GM21367 (cell line): Measurements from ENCODE around the gene SEC14L1.
"Not testable (repeated sequence)": the region's sequence is repeated elsewhere in the genome, so short reads cannot be mapped to it uniquely, and the experiment has no call there.

Experiments
- ATAC-seq: cut with Tn5 transposase; IDR thresholded peaks from one replicate; pipeline ENCODE4 v1.9.1; 2021; ENCODE audit not compliant: unreplicated experiment

SEC14L1 gene

DNA sequence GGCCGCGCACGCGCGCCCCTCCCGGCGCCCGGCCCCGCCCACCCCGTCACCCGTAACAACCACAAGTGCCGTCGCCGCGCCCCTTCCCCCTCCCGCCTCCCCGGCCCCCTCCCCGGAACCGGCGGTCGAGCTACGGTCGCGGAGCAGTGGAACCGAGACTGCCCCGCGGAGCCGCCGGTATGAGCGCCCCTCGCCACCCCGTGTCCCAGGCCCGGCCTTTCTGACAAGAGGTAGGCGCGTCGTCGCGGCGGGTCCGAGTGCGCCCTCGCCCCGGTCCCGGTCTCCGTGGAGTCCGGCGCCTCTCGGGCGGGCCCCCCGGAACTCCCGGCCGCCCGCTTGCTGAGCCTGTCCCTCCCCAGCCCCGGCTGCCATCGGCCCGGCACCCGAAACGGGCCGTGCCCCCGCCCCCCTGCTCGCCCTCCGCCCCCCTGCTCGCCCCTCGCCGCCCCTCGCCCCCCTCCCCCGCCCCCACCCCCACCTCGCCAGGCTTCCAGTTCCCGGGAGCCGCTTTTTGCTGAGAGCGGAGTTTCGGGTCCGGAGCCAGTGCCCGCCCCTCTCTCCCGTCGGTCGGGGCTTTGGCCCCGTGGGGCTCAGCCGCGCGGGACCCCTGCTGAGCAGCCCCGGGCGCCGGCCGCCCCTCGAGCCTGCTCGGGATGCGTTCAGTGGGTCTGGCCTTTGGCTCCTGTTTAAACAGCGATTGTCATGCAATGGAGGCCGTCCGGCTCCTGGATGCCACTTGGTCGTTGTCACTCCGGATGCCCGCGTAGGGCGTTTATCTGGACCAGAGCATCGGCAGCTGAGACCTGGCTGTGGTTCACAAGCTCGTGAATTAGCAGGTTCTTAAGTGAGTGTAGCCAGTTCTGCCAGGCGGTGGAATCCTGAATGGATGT, at the start of gene SEC14L1:
Gene SEC14L1, plus strand, starts transcription at position 92 of the 890 bp plus-strand sequence. CDS start 2,628 bp downstream, outside the sequence.
- ATAC-seq: peak; percentile 26

DNA sequence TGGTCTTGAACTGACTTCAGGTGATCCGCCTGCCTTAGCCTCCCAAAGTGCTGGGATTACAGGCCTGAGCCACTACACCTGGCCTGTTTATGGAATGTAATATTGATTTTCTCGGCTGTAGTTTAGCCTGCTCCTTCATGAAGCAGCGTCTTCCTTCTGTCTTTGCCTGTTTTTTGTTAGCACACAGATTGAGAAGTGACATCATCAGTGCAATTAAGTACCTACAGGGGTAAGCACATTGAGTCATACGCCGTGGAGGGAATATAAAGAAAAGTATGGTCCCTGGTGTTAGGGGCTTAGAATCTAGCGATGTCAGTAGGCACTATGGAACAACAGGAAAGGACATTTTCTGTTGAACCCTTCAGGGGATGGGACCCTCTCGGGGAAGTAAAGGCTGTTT, 48.7 kb upstream of the SEC14L1 start:
- no peak for ATAC-seq

DNA sequence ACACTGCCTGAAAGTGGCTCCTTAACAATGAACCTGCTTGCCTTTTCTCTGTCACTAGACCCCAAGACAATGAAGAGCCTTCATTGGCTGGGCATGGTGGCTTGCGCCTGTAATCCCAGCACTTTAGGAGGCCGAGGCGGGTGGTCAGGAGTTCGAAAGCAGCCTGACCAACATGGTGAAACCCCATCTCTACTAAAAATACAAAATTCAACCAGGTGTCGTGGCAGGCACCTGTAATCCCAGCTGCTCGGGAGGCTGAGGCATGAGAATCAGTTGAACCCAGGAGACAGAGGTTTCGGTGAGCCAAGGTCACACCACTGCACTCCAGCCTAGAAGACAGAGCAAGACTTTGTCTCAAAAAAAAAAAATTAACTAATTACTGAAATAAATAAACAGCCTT, 45.3 kb upstream of the SEC14L1 start:
- ATAC-seq: no peak

DNA sequence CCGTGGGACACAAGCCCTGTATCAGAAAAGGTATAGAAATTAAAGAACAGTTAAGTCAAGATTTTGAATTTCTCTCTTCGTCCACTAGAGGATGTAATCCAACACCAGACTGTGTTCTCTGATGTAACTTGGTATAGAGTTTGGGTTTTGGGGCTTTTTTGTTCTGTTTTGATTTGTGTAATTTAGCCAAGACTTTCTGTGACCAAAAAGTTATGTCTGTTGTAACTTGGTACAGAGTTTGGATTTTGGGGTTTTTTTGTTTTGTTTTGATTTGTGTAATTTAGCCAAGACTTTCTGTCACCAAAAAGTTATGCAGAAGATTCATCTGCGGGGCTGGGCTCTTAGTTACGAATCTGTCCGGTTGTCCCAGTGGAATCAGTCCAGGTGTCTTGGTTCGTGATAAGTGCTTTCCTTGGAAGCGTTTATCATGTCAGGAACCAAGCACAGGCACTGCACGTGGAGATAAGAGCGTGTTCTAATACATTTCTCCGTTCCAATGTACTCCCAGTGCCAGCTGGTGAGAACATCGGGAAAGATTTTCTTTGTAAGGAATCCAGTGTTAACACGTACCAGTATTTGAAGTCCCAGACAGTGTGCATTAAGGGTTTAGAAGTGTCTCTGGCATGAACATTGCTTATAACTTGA, 44.1 kb upstream of the SEC14L1 start:
- no peak for ATAC-seq

DNA sequence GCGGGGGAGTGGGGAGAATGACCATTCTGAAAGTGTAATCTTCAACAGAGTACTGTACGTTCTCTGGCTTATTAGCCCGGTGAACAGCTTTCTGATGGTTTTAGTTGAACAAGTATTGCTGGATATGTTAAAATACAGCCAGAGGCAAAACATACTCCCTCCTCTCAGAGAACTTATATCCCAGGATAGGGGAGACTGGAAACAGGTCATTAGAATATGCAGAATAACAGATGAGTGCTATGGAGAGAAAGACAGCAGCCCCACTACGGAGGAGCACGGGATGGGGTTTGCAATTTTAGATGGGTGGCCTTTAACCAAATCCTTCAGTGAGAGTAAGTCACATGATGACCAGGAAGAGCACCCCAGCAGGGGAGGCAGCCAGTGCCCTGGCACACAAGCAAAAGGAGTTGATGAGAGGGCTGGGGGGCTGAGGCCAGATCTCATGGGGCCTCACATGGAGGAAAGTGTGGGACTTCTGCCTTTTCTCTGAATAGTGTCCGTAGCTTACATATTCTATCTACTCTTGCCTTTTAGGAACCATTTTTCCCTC, 43.1 kb upstream of the SEC14L1 start:
- no peak for ATAC-seq

DNA sequence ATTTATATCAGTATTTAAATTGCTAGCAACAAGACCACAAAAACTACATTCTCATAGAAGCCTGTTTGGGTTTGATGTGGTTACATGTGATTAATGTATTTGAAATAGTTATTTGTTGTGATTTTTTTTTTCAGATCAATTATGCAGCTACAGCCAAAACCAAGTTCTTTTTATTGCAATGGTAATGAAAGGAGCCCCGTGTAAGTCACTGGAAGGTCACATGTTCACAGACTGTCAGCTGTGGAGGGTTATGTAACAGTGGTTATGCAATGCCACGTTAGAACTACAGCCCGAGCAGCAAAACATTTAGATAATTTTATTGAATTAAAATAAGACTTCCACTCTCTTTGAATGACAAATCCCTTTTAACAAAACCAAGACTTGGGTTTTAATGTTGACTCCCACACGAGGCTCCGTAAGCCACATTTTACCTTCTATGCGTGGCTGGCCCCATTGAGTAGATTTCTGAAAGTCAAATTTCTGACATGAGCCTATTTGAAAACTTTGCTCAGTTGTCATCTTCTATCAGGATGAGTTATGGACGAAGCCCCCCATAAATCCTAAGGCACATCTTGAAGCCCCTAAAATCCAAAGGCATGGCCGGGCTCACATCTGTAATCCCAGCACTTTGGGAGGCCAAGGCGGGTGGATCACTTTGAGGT, 41.8 kb upstream of the SEC14L1 start:
- no peak for ATAC-seq

DNA sequence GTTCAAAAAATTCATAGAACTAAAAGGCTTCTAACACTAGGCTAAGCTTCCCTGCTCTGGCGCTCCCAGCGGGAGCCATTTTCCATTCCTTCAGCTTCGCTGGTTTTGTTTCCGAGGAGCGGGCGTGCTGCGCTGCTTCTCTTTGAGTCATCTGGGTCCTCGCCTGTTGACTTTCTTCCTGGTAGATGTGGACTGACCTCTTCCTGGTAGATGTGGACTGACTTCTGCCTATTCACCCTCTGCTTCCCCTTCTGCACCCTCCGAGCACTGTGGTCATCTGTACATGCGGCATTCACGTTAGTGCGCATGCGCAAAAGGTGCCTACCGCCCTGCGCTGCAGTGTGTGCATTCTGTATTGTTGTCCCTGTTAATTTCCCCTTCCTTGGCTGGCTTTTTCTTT, 40.8 kb upstream of the SEC14L1 start:
- no peak for ATAC-seq

DNA sequence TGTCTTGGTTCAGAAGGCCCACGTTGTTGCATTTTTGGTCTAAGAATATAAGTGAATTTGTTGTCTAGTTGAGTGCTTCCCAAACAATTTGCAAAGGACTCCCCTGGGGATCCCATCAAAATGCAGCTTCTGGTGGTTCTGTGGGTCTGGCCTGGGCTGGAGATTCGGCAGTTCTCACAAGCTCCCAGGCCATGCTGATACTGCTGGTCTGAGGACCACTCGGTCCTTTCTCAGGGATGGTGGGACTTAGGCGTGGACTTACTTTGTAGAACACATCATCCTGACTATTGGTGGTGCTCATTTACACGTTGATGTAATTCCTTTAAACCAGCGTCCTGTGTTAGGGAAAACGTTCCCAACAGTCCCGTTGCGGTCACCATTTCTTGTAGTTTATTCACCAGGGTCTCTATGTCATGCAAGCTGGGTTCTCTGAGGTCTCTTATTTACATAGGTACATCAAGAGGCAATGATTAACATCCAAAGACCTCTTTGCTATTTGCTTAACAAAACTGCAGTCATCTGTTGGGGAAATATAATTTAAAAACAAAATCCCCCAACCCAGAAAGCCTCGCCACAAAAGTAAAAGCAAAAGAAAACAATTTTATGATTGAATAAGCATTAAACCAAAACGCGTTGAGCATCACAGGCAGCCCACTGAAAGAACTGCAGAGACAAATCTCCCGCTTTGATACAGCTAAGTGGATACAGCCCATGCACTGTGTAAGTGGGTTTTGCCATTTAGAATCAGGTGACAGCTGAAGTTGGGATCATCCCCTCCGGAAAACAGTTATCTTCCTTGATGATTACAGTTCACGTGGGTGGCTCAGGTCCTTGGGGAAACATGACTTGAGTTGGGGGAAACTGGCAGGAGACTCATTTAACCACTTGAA, 39.0 kb upstream of the SEC14L1 start:
- no peak for ATAC-seq

DNA sequence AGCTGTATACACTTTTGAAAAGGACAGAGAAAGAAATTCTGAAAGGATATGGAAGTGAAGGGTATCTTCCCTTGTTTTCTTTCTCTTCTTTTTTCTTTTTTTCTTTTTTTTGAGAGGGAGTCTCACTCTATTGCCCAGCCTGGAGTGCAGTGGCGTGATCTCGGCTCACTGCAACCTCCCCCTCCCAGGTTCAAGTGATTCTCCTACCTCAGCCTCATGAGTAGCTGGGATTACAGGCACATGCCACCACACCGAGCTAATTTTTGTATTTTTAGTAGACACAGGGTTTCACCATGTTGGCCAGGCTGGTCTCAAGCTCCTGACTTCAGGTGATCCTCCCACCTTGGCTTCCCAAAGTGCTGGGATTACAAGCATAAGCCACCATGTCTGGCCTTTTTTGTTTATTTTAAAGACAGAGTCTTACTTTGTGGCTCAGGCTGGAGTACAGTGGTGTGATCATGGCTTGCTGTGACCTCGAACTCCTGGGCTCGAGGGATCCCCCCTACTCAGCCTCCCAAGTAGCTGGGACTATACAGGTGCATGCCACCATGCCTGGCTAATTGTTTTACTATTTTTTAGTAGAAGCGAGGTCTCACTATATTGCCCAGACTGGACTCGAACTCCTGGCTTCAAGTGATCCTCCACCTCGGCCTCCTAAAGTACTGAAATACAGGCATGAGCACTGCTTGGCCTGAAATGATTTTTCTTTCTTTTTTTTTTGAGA, 38.2 kb upstream of the SEC14L1 start:
- ATAC-seq: not testable (repeated sequence)

DNA sequence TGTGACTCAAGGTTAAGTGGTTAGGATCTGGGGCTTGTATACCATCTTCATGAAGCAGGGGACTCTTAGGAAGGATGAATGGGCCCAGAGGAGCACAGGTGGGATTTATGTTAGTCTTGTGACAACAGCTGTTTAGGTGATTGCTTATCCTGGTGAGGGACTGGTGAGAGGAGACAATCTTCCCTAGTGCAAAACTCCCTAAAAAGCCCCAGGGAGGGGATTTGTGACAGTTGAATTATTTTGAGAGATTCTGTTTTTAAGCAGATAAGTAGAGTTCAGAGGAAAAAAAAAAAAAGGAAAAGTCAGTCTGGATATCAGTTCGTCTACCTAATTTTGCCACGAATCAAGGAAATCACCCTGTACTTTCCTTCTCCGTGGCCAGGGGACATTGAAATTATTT, 35.1 kb upstream of the SEC14L1 start:
- ATAC-seq: no peak

DNA sequence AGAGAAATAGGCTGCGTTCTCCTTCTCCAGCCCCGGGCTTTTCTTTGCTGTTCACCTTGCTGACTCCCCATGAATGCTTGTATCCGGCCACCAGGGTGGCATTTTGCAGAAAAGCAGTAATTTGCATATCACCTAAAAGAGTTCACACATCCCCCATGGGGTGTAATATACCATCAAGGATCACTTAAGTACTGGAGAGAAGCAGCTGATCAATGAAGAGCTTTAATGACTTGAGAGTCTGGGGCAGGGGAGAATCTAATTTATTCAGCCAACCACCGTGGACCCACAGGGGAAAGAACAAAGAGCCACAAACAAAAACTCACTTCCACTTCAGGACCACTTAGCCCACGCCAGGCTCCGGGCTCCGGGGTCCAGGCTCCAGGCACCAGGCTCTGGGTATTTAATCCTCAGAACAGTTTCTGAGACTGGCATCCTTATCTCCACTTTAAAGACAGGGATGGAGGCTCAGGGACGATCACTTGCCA, 33.9 kb upstream of the SEC14L1 start:
- ATAC-seq: peak; percentile 30

DNA sequence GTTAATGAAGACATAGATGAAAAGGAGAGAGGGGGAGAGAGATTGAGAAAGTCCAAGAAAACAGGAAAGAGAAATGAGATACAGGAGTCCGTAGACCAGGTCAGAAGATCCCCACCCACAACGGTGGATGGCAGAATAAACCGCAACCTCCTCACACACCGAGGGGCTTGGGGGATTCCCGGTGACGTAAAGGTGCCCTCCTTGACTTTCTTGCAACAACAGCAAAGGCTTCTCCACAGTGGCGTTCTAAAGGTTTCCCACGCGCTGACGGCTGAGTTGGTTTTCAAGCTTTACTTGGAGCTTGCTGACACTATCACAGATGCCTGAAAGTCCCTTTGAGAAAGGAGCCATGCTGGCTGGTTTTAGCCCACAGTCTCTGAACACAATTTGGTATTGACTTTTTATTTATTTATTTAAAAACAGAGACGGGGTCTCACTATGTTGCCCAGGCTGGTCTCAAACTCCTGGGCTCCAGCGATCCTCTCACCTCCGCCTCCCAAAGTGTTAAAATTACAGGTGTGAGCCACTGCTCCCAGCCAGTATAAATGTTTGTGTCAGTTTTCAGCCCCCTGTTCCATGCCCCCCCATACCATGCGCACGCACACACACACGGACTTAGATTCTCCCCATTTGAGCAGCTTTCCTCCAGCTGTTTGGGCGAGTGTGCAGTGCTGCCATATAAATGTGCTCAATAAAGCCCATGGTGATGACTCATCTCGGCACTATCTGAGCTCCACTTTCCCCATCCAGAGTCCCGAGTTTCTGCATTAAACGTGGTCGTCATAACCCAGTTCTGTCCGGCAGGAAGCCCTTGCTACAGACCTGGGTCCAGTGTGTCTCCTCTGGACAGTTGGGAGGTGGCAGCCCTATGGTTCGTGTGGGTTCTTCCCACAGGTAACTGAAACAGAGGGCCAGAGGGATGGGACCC, 33.0 kb upstream of the SEC14L1 start:
- peak; percentile 42 for ATAC-seq

DNA sequence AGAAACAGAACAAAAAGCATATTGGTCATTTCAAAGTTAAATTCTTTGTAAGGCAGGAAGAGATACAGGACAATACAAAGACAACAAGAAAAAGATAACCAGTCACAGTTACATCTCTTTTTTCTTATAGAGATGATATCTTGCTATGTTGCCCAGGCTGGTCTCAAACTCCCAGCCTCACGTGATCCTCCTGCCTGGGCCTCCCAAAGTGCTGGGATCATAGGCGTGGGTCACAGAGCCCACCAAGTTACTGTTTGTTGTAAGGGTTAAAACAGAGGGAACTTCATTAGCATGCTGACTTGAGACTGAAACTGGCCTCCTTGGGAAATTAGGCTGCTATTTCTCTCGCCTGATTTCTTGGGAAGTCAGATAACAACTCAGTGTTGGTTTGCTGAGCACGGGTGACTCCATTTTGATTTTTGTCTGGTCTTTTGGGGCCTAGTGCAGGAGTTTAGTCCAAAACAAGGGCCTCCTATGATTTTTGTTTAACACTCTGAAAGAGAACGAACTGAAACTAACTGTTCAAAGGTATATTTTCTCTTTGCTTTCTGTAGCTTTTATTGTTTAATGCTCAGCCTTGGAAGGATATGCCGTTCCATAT, 31.5 kb upstream of the SEC14L1 start:
- no peak for ATAC-seq

DNA sequence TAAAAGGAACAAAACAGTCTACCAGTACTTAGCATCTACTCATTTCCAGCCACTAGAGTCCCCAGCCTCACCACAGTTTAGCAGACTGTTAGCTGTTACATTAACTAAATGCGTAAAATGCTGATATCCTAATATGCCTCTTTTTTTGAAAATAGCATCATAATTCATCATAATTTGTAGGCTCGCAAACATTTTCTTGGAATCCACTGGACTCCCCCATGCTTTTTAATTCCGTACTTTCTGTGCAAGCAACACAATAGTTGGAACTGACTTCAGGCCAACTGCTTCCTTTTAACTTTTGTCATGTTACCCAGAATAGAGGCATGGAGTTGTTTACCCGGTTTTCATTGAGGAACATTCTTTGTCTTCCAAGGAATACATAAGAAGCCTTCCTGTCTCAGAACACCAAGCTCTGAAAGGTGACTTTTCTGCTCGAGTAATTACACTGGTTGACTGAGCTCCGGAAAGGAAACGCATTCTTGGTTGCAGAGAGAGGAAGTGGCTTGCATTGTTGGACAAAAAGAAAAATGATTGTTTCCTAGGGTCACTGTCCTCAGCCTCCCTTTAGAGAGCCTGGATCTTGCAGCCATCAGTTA, 30.9 kb upstream of the SEC14L1 start:
- ATAC-seq: no peak

DNA sequence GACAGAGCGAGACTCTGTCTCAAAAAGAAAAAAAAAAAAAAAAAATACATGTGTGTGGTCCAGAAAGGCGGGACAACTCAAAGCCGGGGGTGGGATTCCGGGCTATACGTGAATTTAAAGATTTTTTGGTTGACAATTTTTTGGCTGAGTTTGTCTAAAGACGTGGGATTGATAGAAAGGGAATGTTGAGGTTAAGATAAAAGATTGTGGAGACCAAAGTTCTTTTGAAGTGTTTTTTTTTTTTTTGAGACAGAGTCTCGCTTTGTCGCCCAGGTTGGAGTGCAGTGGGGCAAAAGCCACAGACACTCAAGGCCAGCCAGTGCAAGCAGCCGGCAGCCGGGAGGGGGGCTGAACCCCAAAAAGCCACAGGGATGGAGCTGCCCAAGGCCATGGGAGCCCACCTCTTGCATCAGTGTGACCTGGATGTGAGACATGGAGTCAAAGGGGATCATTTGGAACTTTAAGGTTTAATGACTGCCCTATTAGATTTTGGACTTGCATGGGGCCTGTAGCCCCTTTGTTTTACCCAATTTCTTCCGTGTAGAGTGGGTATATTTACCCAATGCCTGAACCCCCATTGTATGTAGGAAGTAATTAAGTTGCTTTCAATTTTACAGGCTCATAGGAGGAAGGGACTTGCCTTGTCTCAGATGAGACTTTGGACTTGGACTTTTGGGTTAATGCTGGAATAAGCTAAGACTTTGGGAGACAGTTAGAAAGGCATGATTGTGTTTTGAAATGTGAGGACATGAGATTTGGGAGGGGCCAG, 29.4 kb upstream of the SEC14L1 start:
- ATAC-seq: not testable (repeated sequence)

DNA sequence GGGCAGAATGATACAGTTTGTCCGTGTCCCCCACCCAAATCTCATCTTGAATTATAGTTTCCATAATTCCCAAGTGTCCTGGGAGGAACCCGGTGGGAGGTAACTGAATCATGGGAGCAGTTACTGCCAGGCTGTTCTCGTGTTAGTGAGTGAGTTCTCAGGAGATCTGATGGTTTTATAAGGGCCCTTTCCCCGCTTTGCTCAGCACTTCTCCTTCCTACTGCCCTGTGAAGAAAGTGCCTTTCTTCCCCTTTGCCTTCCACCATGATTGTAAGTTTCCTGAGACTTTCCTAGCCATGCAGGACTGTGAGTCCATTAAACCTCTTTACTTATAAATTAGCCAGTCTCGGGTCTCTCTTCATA, 28.9 kb upstream of the SEC14L1 start:
- no peak for ATAC-seq

DNA sequence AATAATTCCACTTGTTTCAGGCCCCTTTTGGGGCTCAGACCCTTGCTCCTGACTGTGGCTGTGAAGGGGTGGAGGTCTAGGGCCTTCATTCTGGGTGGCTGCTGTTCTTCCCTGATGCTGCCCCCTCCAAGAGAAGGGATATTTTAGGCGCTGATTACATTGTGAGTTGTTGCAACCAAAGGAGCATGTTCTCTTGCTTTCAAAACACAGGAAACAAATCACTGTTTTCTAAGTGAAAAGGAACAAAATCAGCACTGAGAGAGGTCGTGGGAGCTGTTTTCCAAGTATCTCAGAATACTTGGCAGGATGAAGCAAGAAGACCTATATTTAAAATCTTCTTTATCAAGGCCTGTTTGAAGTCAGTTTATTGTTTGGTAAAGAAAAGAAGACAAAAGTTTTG, 25.3 kb upstream of the SEC14L1 start:
- ATAC-seq: no peak
